ENCODE results near the gene STPG2. TPM values are rescaled to one million over a fixed set of nuclear protein-coding genes. Genes with fewer than 3 reads are reported as not detected.
A peak's percentile ranks its signal among the peaks of the same experiment; 100 is the strongest.

The STPG2 gene
- total and polyA plus RNA-seq, 5 experiments from 2014 or later: 0.09 to 0.47 (median 0.10) TPM; not detected in 2

DNA sequence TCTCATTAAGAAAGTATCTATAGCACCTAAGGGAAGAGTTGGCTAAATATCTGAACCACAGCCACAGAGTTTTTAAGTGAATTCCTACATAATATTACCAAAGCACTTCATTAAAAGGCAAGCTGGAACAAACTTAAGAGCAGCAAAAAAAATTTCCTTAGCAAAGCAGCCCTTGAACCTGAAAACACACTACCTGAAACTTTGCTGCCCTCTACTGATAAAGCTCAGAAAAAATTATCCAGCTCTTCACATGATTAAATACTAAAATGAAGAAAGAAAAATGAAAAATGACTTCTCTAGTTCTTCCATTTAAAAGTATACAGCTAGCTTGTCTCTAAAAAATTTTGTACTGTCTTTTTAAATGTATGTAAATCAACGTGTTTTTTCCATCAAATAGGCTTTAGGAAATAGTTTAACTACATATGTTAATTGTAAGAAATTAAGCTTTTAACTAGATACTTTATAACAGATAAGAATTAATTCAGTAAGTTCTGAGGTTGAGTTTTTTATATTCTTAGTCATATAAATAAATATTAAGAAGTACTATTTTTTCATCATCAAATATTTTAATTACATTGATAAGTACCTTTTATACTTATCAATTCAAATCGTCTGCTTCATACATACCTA, 156.1 kb downstream of the STPG2 start:
- Mint-ChIP-seq H3K27ac (no peak overlapping the region), H3K9me3 (peaks cover 0 to 6% (median 2%) of the 10 kb centered on the region in 9 donors), H3K27me3 (peaks cover 0 to 4% (median 0%) of the 10 kb centered on the region in 5 donors), H3K36me3 (peaks cover 0 to 4% (median 0%) of the 10 kb centered on the region in 3 donors), H3K4me3 (no peak overlapping the region), H3K4me1 (no peaks in the 10 kb centered on the region)
- DNase-seq (peak in 2 of 10 donors; percentile 2 to 5), ATAC-seq (no peak)
- POLR2A ChIA-PET: no interaction called here

GRCh38 chr4:97984545-97985131, 158.6 kb downstream of the STPG2 start:
- peaks cover 0 to 4% (median 0%) of the 10 kb centered on the region in 5 donors for H3K27me3 Mint-ChIP-seq
- no peaks in the 10 kb centered on the region for H3K4me1 Mint-ChIP-seq
- no peaks in the 10 kb centered on the region for H3K36me3 Mint-ChIP-seq
- ATAC-seq (no peak), DNase-seq (no peak)
- no peak overlapping the region for H3K27ac Mint-ChIP-seq
- no peaks in the 10 kb centered on the region for H3K9me3 Mint-ChIP-seq
- POLR2A ChIA-PET: no interaction called here
- no peak overlapping the region for H3K4me3 Mint-ChIP-seq

DNA sequence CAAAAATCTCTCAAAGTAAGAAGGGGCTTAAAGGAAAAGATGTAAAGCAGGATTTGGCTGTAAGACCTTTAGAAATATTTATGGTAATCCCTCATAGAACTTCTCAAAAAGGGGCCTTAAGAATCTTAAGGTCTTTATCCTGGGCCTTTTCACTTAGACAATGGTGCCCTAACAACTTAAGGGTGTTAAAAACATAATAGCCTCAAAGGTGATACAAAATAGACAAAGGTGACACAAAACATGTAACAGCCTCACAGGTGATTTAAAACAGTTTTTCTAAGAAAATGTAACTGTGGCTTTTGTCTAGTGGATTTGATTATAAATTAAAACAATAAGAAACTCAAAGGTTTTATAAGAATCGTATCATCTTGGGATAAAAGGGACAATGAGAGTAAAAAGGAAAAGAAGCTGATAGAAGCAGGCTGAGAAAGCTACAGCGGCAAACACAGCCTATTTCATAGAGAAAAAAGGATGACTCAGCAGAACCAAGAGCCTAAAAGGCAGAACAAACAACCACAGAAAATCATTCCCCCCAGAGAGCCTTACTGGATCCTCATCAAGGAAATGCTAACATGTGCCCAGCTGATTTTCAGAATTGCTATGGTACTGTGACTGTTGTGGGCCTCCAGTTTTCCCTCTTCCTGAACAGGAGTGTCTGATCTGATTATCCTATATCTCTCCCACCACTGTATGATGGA, 164.3 kb downstream of the STPG2 start:
- POLR2A ChIA-PET: no interaction called here
- no peak for ATAC-seq

DNA sequence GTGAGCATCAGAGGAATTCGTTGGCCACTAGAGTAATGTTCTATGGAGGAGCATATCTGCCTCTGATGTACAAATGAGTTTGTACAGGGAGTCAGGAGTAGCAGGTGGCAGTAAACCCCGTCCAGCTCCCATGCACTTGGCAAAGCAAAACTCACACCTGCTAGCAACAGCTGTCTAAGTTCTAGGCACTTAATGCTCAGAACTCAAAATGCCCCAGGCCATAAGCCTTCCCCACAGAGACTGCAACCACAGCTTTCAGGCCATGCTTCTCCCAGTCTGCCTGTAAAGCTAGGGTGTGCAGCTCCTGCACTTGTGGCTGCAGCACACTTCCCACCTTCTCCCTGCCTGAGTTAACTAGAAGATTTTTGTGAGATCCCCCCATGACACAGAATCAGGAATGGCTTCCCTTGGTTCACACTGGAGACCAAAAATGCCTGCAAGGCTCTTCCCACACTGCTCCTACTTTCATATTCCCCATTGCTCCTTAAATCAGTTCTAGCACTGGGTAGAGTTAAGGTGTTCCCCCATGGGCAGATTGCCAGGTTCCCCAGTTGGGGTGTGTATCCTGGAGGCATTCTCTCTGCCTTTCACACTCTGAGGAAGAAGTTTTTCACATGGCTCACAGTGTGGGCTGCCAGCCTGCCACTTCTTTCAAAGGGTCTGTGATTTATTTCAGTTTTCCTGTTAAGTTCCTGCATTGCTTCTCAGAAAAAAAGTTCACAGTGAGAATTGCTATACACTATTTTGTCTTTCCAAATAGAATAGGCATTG, 189.9 kb downstream of the STPG2 start:
- no peak overlapping the region for H3K4me3 Mint-ChIP-seq
- POLR2A ChIA-PET: no interaction called here
- H3K9me3 Mint-ChIP-seq: peaks cover 2 to 29% (median 17%) of the 10 kb centered on the region in 9 donors
- ATAC-seq: no peak
- peaks cover 0 to under 1% (median 0%) of the 10 kb centered on the region in 4 donors for H3K4me1 Mint-ChIP-seq
- peaks cover 0 to 14% (median 2%) of the 10 kb centered on the region in 5 donors for H3K27me3 Mint-ChIP-seq
- H3K27ac Mint-ChIP-seq: no peak overlapping the region
- peaks cover 0 to 7% (median 0%) of the 10 kb centered on the region in 3 donors for H3K36me3 Mint-ChIP-seq
- no peak for DNase-seq

More for the DNA sequence above, 164.3 kb downstream of the STPG2 start:
- no peak overlapping the region for H3K27ac Mint-ChIP-seq
- H3K4me1 Mint-ChIP-seq: no peaks in the 10 kb centered on the region
- peaks cover 0 to 3% (median 0%) of the 10 kb centered on the region in 5 donors for H3K27me3 Mint-ChIP-seq
- H3K9me3 Mint-ChIP-seq: peaks cover 0 to 10% (median 3%) of the 10 kb centered on the region in 9 donors
- H3K36me3 Mint-ChIP-seq: peaks cover 0 to 8% (median 0%) of the 10 kb centered on the region in 3 donors
- DNase-seq: no peak
- H3K4me3 Mint-ChIP-seq: no peak overlapping the region

DNA sequence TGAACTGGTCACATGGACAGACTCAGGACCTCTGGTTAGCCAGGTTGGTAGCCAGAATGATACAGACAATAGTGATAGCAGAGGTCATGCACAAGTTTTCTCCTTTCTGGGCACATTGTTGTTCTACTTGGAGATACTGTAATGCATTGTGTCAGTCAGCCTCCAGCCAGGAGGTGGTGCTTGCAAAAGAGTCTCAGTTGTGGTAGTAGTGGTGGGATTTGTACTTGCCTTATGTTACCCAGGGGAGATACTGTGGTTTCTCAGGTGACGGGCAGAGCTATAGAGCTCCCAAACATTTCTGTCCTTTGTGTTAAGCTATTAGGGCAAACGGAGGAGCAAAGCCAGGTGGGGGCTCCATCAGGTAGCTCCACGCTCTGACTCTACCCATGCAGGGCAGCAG, 190.5 kb downstream of the STPG2 start:
- no peak for ATAC-seq
- Mint-ChIP-seq H3K36me3 (peaks cover 0 to 7% (median 0%) of the 10 kb centered on the region in 3 donors), H3K27me3 (peaks cover 0 to 14% (median 2%) of the 10 kb centered on the region in 5 donors), H3K4me3 (no peak overlapping the region), H3K9me3 (peaks cover 4 to 33% (median 21%) of the 10 kb centered on the region in 9 donors), H3K27ac (no peak overlapping the region), H3K4me1 (peaks cover 0 to 2% (median 0%) of the 10 kb centered on the region in 4 donors)
- no peak for DNase-seq
- POLR2A ChIA-PET: no interaction called here

DNA sequence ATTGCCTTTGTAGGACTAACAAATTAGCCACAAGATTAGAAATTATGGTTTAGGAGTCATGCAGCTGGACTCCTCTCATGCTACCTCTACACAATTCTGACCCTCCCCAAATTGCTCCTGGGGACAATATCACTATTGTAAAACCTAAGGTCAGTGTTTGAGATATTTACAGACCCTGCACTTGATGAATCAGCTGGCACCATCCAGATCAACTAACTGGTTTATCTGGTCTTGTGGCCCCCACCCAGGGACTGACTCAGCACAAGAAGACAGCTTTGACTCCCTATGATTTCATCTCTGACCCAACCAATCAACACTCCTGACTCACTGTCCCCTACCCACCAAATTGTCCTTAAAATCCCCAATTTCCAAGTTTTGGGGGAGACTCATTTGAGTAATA, 192.4 kb downstream of the STPG2 start:
- H3K4me1 Mint-ChIP-seq: peaks cover 0 to 2% (median 0%) of the 10 kb centered on the region in 4 donors
- H3K9me3 Mint-ChIP-seq: peaks cover 4 to 50% (median 21%) of the 10 kb centered on the region in 9 donors
- no peak overlapping the region for H3K4me3 Mint-ChIP-seq
- ATAC-seq: no peak
- H3K27me3 Mint-ChIP-seq: peaks cover 0 to 14% (median 2%) of the 10 kb centered on the region in 5 donors
- H3K36me3 Mint-ChIP-seq: peaks cover 0 to 7% (median 0%) of the 10 kb centered on the region in 3 donors
- POLR2A ChIA-PET: no interaction called here
- no peak for DNase-seq
- H3K27ac Mint-ChIP-seq: no peak overlapping the region

DNA sequence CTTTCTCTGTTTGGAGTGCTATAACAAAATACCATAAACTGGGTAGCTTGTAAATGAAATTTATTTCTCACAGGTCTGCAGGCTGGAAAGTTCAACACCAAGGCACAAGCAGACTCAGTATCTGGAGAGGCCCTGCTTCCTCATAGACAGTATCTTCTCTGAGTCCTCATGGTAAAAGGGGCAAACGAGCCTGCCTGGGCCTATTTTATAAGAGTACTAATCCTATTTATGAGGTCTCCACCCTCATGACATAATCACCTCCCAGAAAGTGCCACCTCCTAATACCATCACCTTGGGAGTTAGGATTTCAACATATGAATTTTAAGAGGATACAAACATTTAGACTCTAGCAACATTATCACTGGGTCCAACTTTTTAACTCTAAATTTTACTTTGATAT, 200.3 kb downstream of the STPG2 start:
- Mint-ChIP-seq H3K27ac (no peak overlapping the region), H3K27me3 (no peaks in the 10 kb centered on the region), H3K9me3 (peaks cover 2 to 54% (median 28%) of the 10 kb centered on the region in 9 donors), H3K4me1 (no peaks in the 10 kb centered on the region), H3K36me3 (peaks cover 0 to 22% (median 5%) of the 10 kb centered on the region in 3 donors), H3K4me3 (no peak overlapping the region)
- ATAC-seq (no peak), DNase-seq (no peak)
- POLR2A ChIA-PET: no interaction called here

DNA sequence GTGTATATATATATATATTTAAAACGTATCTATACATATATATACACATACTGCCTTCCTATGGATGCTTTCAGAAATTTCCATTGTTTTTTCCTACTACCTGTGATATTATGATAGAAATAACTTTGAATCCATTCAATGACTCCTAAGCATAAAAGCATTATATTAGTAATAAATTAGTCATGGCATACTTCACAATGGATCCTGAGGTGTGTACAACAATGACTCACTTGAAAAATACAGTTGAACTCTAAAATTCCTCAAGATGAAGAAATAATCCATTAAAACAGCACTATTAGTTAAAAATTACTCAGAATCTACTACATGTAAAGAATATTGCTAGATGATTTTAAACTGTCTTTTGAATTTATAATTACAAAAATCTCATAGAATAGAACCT, 201.1 kb downstream of the STPG2 start:
- no peak overlapping the region for H3K4me3 Mint-ChIP-seq
- no peaks in the 10 kb centered on the region for H3K4me1 Mint-ChIP-seq
- peaks cover 5 to 56% (median 31%) of the 10 kb centered on the region in 9 donors for H3K9me3 Mint-ChIP-seq
- H3K27me3 Mint-ChIP-seq: no peaks in the 10 kb centered on the region
- DNase-seq (no peak), ATAC-seq (no peak)
- H3K36me3 Mint-ChIP-seq: peaks cover 0 to 28% (median 5%) of the 10 kb centered on the region in 3 donors
- POLR2A ChIA-PET: no interaction called here
- H3K27ac Mint-ChIP-seq: no peak overlapping the region

GRCh38 chr4:97938141-97938540, 205.1 kb downstream of the STPG2 start:
- POLR2A ChIA-PET: no interaction called here
- ATAC-seq (no peak), DNase-seq (no peak)
- Mint-ChIP-seq H3K27ac (no peak overlapping the region), H3K36me3 (peaks cover 0 to 51% (median 5%) of the 10 kb centered on the region in 3 donors), H3K4me3 (no peak overlapping the region), H3K27me3 (no peaks in the 10 kb centered on the region), H3K9me3 (peaks cover 12 to 73% (median 53%) of the 10 kb centered on the region in 9 donors), H3K4me1 (no peaks in the 10 kb centered on the region)

DNA sequence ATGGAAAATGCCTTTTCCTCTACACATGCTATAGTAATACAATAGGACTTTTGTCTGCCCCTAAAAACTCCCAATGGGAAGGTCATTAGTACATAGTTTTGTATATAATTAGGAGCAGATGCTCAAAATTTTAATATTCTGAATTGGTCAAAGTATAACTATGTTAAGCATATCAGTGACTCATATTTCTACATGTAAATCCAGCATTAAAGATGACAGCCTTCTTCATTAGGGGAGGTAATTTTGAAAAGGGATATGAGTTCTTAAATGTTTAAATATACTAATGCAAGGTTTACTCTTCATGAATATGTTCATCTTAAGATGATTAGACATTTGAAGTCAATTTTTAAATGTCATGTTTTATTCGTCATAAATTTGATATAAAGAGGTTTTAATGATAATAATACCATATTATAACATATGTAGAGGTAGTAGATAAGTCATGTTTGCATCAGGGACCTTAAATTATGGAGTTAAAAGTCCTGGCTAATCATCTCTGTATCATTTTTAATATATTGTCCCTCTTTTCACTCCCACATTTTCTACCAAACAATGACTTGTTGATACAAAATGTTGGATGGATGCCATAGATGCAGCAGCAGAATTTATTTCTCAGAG, 218.8 kb downstream of the STPG2 start:
- no peaks in the 10 kb centered on the region for H3K4me1 Mint-ChIP-seq
- peaks cover 2 to 16% (median 11%) of the 10 kb centered on the region in 9 donors for H3K9me3 Mint-ChIP-seq
- H3K4me3 Mint-ChIP-seq: no peak overlapping the region
- ATAC-seq: no peak
- POLR2A ChIA-PET: no interaction called here
- no peak for DNase-seq
- no peaks in the 10 kb centered on the region for H3K36me3 Mint-ChIP-seq
- no peaks in the 10 kb centered on the region for H3K27me3 Mint-ChIP-seq
- no peak overlapping the region for H3K27ac Mint-ChIP-seq

DNA sequence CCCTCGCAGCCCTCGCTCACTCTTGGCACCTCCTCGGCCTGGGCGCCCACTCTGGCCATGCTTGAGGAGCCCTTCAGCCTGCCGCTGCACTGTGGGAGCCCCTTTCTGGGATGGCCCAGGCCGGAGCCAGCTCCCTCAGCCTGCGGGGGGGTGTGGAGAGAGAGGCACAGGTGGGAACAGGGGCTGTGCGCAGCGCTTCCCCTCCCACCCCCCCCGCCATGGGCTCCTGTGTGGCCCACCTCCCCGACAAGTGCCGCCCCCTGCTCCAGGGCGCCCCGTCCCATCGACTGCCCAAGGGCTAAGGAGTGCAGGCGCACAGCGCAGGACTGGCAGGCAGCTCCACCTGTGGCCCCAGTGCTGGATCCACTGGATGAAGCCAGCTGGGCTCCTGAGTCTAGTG, 220.2 kb downstream of the STPG2 start:
- Mint-ChIP-seq H3K36me3 (no peaks in the 10 kb centered on the region), H3K4me1 (no peaks in the 10 kb centered on the region), H3K4me3 (no peak overlapping the region), H3K27ac (no peak overlapping the region), H3K9me3 (peaks cover 2 to 14% (median 5%) of the 10 kb centered on the region in 9 donors), H3K27me3 (no peaks in the 10 kb centered on the region)
- POLR2A ChIA-PET: no interaction called here
- ATAC-seq (no peak), DNase-seq (no peak)

- no peak overlapping the region for H3K27ac Mint-ChIP-seq
- POLR2A ChIA-PET: no interaction called here
- peaks cover 3 to 32% (median 17%) of the 10 kb centered on the region in 9 donors for H3K9me3 Mint-ChIP-seq
- no peak for ATAC-seq
- peaks cover 0 to 2% (median 0%) of the 10 kb centered on the region in 4 donors for H3K4me1 Mint-ChIP-seq
- no peak overlapping the region for H3K4me3 Mint-ChIP-seq
- H3K36me3 Mint-ChIP-seq: peaks cover 0 to 8% (median 0%) of the 10 kb centered on the region in 3 donors
- H3K27me3 Mint-ChIP-seq: no peaks in the 10 kb centered on the region
- no peak for DNase-seq
Measured at GRCh38 chr4:97917115-97917514, 226.2 kb downstream of the STPG2 start.

Measured in naive thymus-derived CD8-positive, alpha-beta T cell (primary cell).